CD4-positive, alpha-beta T cell treated with Interleukin-15 for 1 hour (primary cell): Measurements from ENCODE around the gene TSKU.

Experiments used
- DNase-seq: peaks from one replicate; pipeline ENCODE4 v3.0.0-alpha.2; 2020

The TSKU gene

GRCh38 chr11:76752321-76753143, 30.6 kb upstream of the TSKU start:
- no peak for DNase-seq

GRCh38 chr11:76753449-76753848, 29.7 kb upstream of the TSKU start:
- DNase-seq: no peak

GRCh38 chr11:76753950-76754349, 29.2 kb upstream of the TSKU start:
- no peak for DNase-seq

GRCh38 chr11:76756341-76756741, 26.8 kb upstream of the TSKU start:
- DNase-seq: no peak

GRCh38 chr11:76758311-76758710, 24.8 kb upstream of the TSKU start:
- no peak for DNase-seq

- DNase-seq: no peak
These were observed 24.1 kb upstream of the TSKU start for GRCh38 chr11:76759092-76759491.

- no peak for DNase-seq
These were observed 23.6 kb upstream of the TSKU start for GRCh38 chr11:76759517-76759916.

GRCh38 chr11:76760236-76760635, 22.9 kb upstream of the TSKU start:
- no peak for DNase-seq

GRCh38 chr11:76761718-76762355, 21.3 kb upstream of the TSKU start:
- no peak for DNase-seq

GRCh38 chr11:76762356-76762752, 20.8 kb upstream of the TSKU start:
- no peak for DNase-seq

GRCh38 chr11:76762867-76763572, 20.1 kb upstream of the TSKU start:
- DNase-seq: no peak

GRCh38 chr11:76763573-76764346, 19.4 kb upstream of the TSKU start:
- DNase-seq: no peak

GRCh38 chr11:76764941-76765665, 18.1 kb upstream of the TSKU start:
- DNase-seq: no peak

- no peak for DNase-seq
These were observed 17.2 kb upstream of the TSKU start for GRCh38 chr11:76765863-76766350.

- DNase-seq: no peak
These were observed 16.6 kb upstream of the TSKU start for GRCh38 chr11:76766521-76766920.

GRCh38 chr11:76767659-76768058, 15.5 kb upstream of the TSKU start:
- no peak for DNase-seq

GRCh38 chr11:76768088-76768908, 14.9 kb upstream of the TSKU start:
- DNase-seq: peak; percentile 55

GRCh38 chr11:76768909-76769560, 14.1 kb upstream of the TSKU start:
- no peak for DNase-seq

GRCh38 chr11:76769645-76770586, 13.2 kb upstream of the TSKU start:
- no peak for DNase-seq
